SK-N-SH (cell line): ENCODE results near the gene TRMT44. TPM values are rescaled to one million over a fixed set of nuclear protein-coding genes. Genes with fewer than 3 reads are reported as not detected.
"Not testable (repeated sequence)": the region's sequence is repeated elsewhere in the genome, so short reads cannot be mapped to it uniquely, and the experiment has no call there.

Source experiments
- CTCF ChIA-PET: fragments of 300-600, 350-600 bp; formaldehyde crosslinking; extraction: SDS; loops from one replicate; lab custom pipeline; 2021; lab: Yijun Ruan, JAX
- POLR2A ChIA-PET: fragments of 350-600 bp; sonication (Branson Sonifier 250); formaldehyde crosslinking; extraction: SDS; loops from one replicate; lab custom pipeline; 2020; ENCODE audit warnings: antibody characterized with exemption, inconsistent platforms; lab: Yijun Ruan, JAX
- DNase-seq: peaks from one replicate; pipeline ENCODE4 v3.0.0; 2012
- H2AFZ ChIP-seq: fragments of 200-600 bp; sonication (generic); 2 replicates; pipeline ENCODE4 v1.8.1; 2016; ENCODE audit warnings: antibody characterized with exemption, mild to moderate bottlenecking, low read depth
- H3F3A ChIP-seq: fragments of 200-600 bp; sonication (generic); replicated peaks from 2 replicates; pipeline ENCODE3; 2016; ENCODE audit warnings: antibody characterized with exemption, mild to moderate bottlenecking; ENCODE audit not compliant: insufficient read depth
- H3K27ac ChIP-seq, 2 experiments: fragments of 200-500 bp in 1 of 2; fragments of 200-600 bp in 1 of 2; sonication (Bioruptor generic) in 1 of 2; sonication (generic), shearing (Covaris generic) in 1 of 2; 2 replicates each; pipeline versions ENCODE4 v1.5.1 to v1.6.1; 2014 to 2016; ENCODE audit warnings: low read depth in 2 of 2, inconsistent platforms in 1 of 2, low read length in 1 of 2, mild to moderate bottlenecking in 1 of 2, mixed read lengths in 1 of 2
- H3K27me3 ChIP-seq: fragments of 200-600 bp; sonication (generic), shearing (Covaris generic); 2 replicates; pipeline ENCODE4 v1.6.1; 2016; ENCODE audit warnings: mixed run types; ENCODE audit not compliant: insufficient read depth
- H3K36me3 ChIP-seq, 2 experiments: fragments of 200-500 bp in 1 of 2; fragments of 200-600 bp in 1 of 2; sonication (Bioruptor generic) in 1 of 2; sonication (generic) in 1 of 2; replicated peaks in 1 of 2; 2 replicates each; pipeline versions ENCODE3 to v1.5.1; 2014 to 2016; ENCODE audit warnings: low read length in 1 of 2, mild to moderate bottlenecking in 1 of 2; ENCODE audit not compliant: insufficient read depth in 2 of 2, control insufficient read depth in 1 of 2
- H3K4me1 ChIP-seq, 2 experiments: fragments of 200-500 bp in 1 of 2; fragments of 200-600 bp in 1 of 2; sonication (Bioruptor generic) in 1 of 2; sonication (generic), shearing (Covaris generic) in 1 of 2; 2 replicates each; pipeline versions ENCODE4 v1.5.1 to v1.6.1; 2014 to 2016; ENCODE audit warnings: low read depth in 1 of 2, low read length in 1 of 2, mixed run types in 1 of 2; ENCODE audit not compliant: insufficient read depth in 2 of 2, control insufficient read depth in 1 of 2
- H3K4me2 ChIP-seq: fragments of 200-600 bp; sonication (generic), shearing (Covaris generic); 2 replicates; pipeline ENCODE4 v1.6.1; 2017; ENCODE audit warnings: mixed run types
- H3K4me3 ChIP-seq, 2 experiments: fragments of 200-500 bp in 1 of 2; fragments of 200-600 bp in 1 of 2; sonication (Bioruptor generic) in 1 of 2; sonication (generic), shearing (Covaris generic) in 1 of 2; 2 replicates each; pipeline versions ENCODE4 v1.5.1 to v1.8.1; 2014 to 2016; ENCODE audit warnings: low read depth in 2 of 2, inconsistent platforms in 1 of 2, low read length in 1 of 2, mild to moderate bottlenecking in 1 of 2, mixed read lengths in 1 of 2, moderate library complexity in 1 of 2
- H3K79me2 ChIP-seq: fragments of 200-600 bp; sonication (generic); 2 replicates; pipeline ENCODE4 v1.8.1; 2017; ENCODE audit warnings: mild to moderate bottlenecking; ENCODE audit not compliant: insufficient read depth
- H3K9ac ChIP-seq: fragments of 200-600 bp; sonication (generic); 2 replicates; pipeline ENCODE4 v1.6.1; 2017; ENCODE audit warnings: mixed run types
- H3K9me2 ChIP-seq: fragments of 200-600 bp; sonication (generic); 2 replicates; pipeline ENCODE4 v1.6.1; 2017; ENCODE audit warnings: mixed run types
- H3K9me3 ChIP-seq: fragments of 200-600 bp; sonication (generic); 2 replicates; pipeline ENCODE4 v1.6.1; 2017; ENCODE audit warnings: mixed run types, mild to moderate bottlenecking, moderate library complexity
- H4K20me1 ChIP-seq: fragments of 200-600 bp; sonication (generic); 2 replicates; pipeline ENCODE4 v1.6.1; 2017; ENCODE audit warnings: mild to moderate bottlenecking, mixed run types; ENCODE audit not compliant: insufficient read depth
- EP300 ChIP-seq, 2 experiments: IDR thresholded peaks; 2 replicates each; pipeline versions ENCODE4 v1.4.0 to v1.6.1; 2012; ENCODE audit warnings: borderline replicate concordance in 1 of 2, low read depth in 1 of 2, low read length in 1 of 2
- EZH2phosphoT487 ChIP-seq: fragments of 200-600 bp; sonication (generic); IDR thresholded peaks from 2 replicates; pipeline ENCODE4 v1.6.1; 2017; ENCODE audit warnings: low read depth, mixed run types, mild to moderate bottlenecking, antibody characterized with exemption, moderate library complexity, borderline replicate concordance
- GATA2 ChIP-seq: sonication (generic); formaldehyde crosslinking; IDR thresholded peaks from 2 replicates; pipeline ENCODE4 v1.5.0; 2020; ENCODE audit warnings: mild to moderate bottlenecking, missing genetic modification reagents
- POLR2AphosphoS5 ChIP-seq: IDR thresholded peaks from 2 replicates; pipeline ENCODE4 v1.6.1; 2012; ENCODE audit warnings: low read depth, low read length
- RCOR1 ChIP-seq: fragments of 150-350 bp; IDR thresholded peaks from 2 replicates; pipeline ENCODE4 v1.6.1; 2017; ENCODE audit warnings: antibody characterized with exemption, low read length
- WGBS: methylation state at CpG from one replicate; pipeline ENCODE4 v1.1.6; 2017; ENCODE audit warnings: low lambda C conversion rate; 5-methylcytosine and 5-hydroxymethylcytosine counted together
- polyA plus RNA-seq, 3 experiments: library from polyadenylated mRNA; depleted of rRNA; stranded (reverse); fragments of >200 nt; gene quantifications; 2 replicates each; pipeline ENCODE4 v1.2.3, GENCODE V29; 2012
- TF ChIP-seq, protein P1 (sequence below): fragments of 150-350 bp; IDR thresholded peaks from 2 replicates; pipeline ENCODE4 v1.6.1; 2017; ENCODE audit warnings: antibody characterized with exemption, low read length, low read depth, borderline replicate concordance

Gene TRMT44
- polyA plus RNA-seq, 1 of the 3 experiments (the other 2 are of a cell fraction) = 6.0 TPM

GRCh38 chr4:8417071-8417614, 23.4 kb upstream of the TRMT44 start (continued):
- no peak for TF ChIP-seq EZH2phosphoT487
- TF ChIP-seq, all 33 proteins: peak for 0

- no peak for DNase-seq
- Histone ChIP-seq H3K4me1 (no peaks in the 10 kb centered on the region), H3K9me2 (no peaks in the 10 kb centered on the region), H3F3A (no peaks in the 10 kb centered on the region), H3K9me3 (no peaks in the 10 kb centered on the region), H3K27me3 (no peaks in the 10 kb centered on the region), H2AFZ (no peak overlapping the region), H3K4me2 (no peak overlapping the region), H4K20me1 (no peaks in the 10 kb centered on the region), H3K79me2 (peaks cover 22% of the 10 kb centered on the region; the same call in 1 of the 2 replicates), H3K36me3 (peaks cover 6 to 17% of the 10 kb centered on the region in 2 experiments), H3K9ac (no peak overlapping the region), H3K4me3 (no peak overlapping the region), H3K27ac (no peak overlapping the region)
- TF ChIP-seq, protein P1, sequence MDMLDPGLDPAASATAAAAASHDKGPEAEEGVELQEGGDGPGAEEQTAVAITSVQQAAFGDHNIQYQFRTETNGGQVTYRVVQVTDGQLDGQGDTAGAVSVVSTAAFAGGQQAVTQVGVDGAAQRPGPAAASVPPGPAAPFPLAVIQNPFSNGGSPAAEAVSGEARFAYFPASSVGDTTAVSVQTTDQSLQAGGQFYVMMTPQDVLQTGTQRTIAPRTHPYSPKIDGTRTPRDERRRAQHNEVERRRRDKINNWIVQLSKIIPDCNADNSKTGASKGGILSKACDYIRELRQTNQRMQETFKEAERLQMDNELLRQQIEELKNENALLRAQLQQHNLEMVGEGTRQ = no peak
- TF ChIP-seq RCOR1 (no peak), GATA2 (CRISPR knock-in tag) (no peak), POLR2AphosphoS5 (no peak), EP300 (IDR thresholded peaks at IDR 0.05; ENCODE audit: borderline replicate concordance in 1 of 2, low read depth in 1 of 2, low read length in 1 of 2) (no peak)
- POLR2A ChIA-PET = no interaction called here
- WGBS = 95% methylated on average over 11 of the region's 12 CpGs
- CTCF ChIA-PET = interaction anchor here (0.7 to 2.8 kb wide), 6 partner anchors 9 to 243 kb away, joined by 3 to 9 read pairs (median 5); no protein-coding TSS in a partner anchor
Measured at GRCh38 chr4:8419222-8420041, 21.1 kb upstream of the TRMT44 start.

GRCh38 chr4:8420151-8420550, 20.4 kb upstream of the TRMT44 start:
- H3K27ac ChIP-seq, H3K27me3 ChIP-seq, H3F3A ChIP-seq, H3K4me3 ChIP-seq, H3K4me1 ChIP-seq, H3K9me3 ChIP-seq, H4K20me1 ChIP-seq, H3K4me2 ChIP-seq, H3K9me2 ChIP-seq, DNase-seq, H3K9ac ChIP-seq, H2AFZ ChIP-seq, H3K36me3 ChIP-seq: not testable (repeated sequence)
- POLR2A ChIA-PET = interaction anchor here (0.6 kb wide), 1 partner anchor 108 kb away, joined by 3 read pairs; no protein-coding TSS in a partner anchor
- CTCF ChIA-PET = interaction anchor here (0.7 to 2.8 kb wide), 5 partner anchors 8 to 244 kb away, joined by 3 to 9 read pairs (median 5); no protein-coding TSS in a partner anchor
- peaks cover 22% of the 10 kb centered on the region; the same call in 1 of the 2 replicates for H3K79me2 ChIP-seq
